Parathyroid adenoma (tissue), 2 donors: ENCODE data around the gene ADAMTSL5.

Experiments
- H2AFZ ChIP-seq: fragments of 300-600 bp; sonication (generic); one replicate; pipeline ENCODE4 v1.7.0; 2017; ENCODE audit warnings: antibody characterized with exemption, mild to moderate bottlenecking
- H3K27ac ChIP-seq: fragments of 300-600 bp; sonication (generic); one replicate; pipeline ENCODE4 v1.7.0; 2017
- H3K27me3 ChIP-seq: fragments of 300-600 bp; sonication (generic); one replicate; pipeline ENCODE4 v1.7.0; 2017; ENCODE audit warnings: low read length; ENCODE audit not compliant: control insufficient read depth, insufficient read depth
- H3K36me3 ChIP-seq: fragments of 300-600 bp; sonication (generic); one replicate; pipeline ENCODE4 v1.7.0; 2017; ENCODE audit warnings: low read length; ENCODE audit not compliant: control insufficient read depth, insufficient read depth
- H3K4me1 ChIP-seq: fragments of 300-600 bp; sonication (generic); one replicate; pipeline ENCODE4 v1.7.0; 2017; ENCODE audit warnings: control low read depth
- H3K4me2 ChIP-seq: fragments of 300-600 bp; sonication (generic); one replicate; pipeline ENCODE4 v1.7.0; 2017; ENCODE audit warnings: low read length
- H3K4me3 ChIP-seq: fragments of 300-600 bp; sonication (generic); one replicate; pipeline ENCODE4 v1.7.0; 2017; ENCODE audit warnings: low read depth, low read length
- H3K79me2 ChIP-seq: fragments of 300-600 bp; sonication (generic); one replicate; pipeline ENCODE4 v1.7.0; 2017; ENCODE audit warnings: control low read depth
- H3K9ac ChIP-seq: fragments of 300-600 bp; sonication (generic); one replicate; pipeline ENCODE4 v1.7.0; 2017; ENCODE audit warnings: mild to moderate bottlenecking
- H3K9me3 ChIP-seq: fragments of 300-600 bp; sonication (generic); one replicate; pipeline ENCODE4 v1.7.0; 2017; ENCODE audit warnings: low read length; ENCODE audit not compliant: control insufficient read depth
- CTCF ChIP-seq: fragments of 300-600 bp; sonication (generic); IDR thresholded peaks from one replicate; pipeline ENCODE4 v1.7.0; 2017; ENCODE audit warnings: antibody characterized with exemption, mild to moderate bottlenecking
- donor health status: primary hyperparathyroidism.

Gene ADAMTSL5

GRCh38 chr19:1514295-1514661 is 1.5 kb upstream of the ADAMTSL5 start:
- no peak for TF ChIP-seq CTCF
- H3K27ac ChIP-seq: no peak overlapping the region
- H2AFZ ChIP-seq: no peak overlapping the region
- no peaks in the 10 kb centered on the region for H3K9me3 ChIP-seq
- no peaks in the 10 kb centered on the region for H3K79me2 ChIP-seq
- no peaks in the 10 kb centered on the region for H3K36me3 ChIP-seq
- H3K27me3 ChIP-seq: no peaks in the 10 kb centered on the region
- H3K4me1 ChIP-seq: no peaks in the 10 kb centered on the region
- no peak overlapping the region for H3K4me2 ChIP-seq
- H3K9ac ChIP-seq: no peak overlapping the region
- H3K4me3 ChIP-seq: no peak overlapping the region

- H3K27me3 ChIP-seq: no peaks in the 10 kb centered on the region
- peak overlapping the region; percentile 55 for H3K4me2 ChIP-seq
- peak overlapping the region; percentile 60 for H3K4me3 ChIP-seq
- no peak overlapping the region for H3K27ac ChIP-seq
- H3K4me1 ChIP-seq: no peaks in the 10 kb centered on the region
- peak; percentile 59 for TF ChIP-seq CTCF
- H2AFZ ChIP-seq: peak overlapping the region; percentile 68
- H3K9me3 ChIP-seq: no peaks in the 10 kb centered on the region
- no peaks in the 10 kb centered on the region for H3K79me2 ChIP-seq
- no peak overlapping the region for H3K9ac ChIP-seq
- no peaks in the 10 kb centered on the region for H3K36me3 ChIP-seq
Observed at GRCh38 chr19:1513499-1514294, 878 bp upstream of the ADAMTSL5 start.

GRCh38 chr19:1511318-1512317 is 1.2 kb downstream of the ADAMTSL5 start:
- H3K27ac ChIP-seq: no peak overlapping the region

GRCh38 chr19:1510807-1511206 is 2.0 kb downstream of the ADAMTSL5 start:
- Histone ChIP-seq H3K27ac (no peak overlapping the region), H2AFZ (no peak overlapping the region), H3K4me1 (peaks cover 2% of the 10 kb centered on the region), H3K4me3 (no peak overlapping the region), H3K4me2 (no peak overlapping the region), H3K36me3 (no peaks in the 10 kb centered on the region), H3K79me2 (no peaks in the 10 kb centered on the region), H3K9ac (no peak overlapping the region), H3K9me3 (no peaks in the 10 kb centered on the region), H3K27me3 (no peaks in the 10 kb centered on the region)
- TF ChIP-seq CTCF: no peak

More at GRCh38 chr19:1511318-1512317, 1.2 kb downstream of the ADAMTSL5 start:
- TF ChIP-seq CTCF: no peak
- Histone ChIP-seq H3K27me3 (no peaks in the 10 kb centered on the region), H3K36me3 (no peaks in the 10 kb centered on the region), H2AFZ (no peak overlapping the region), H3K9ac (no peak overlapping the region), H3K79me2 (no peaks in the 10 kb centered on the region), H3K4me1 (peaks cover 2% of the 10 kb centered on the region), H3K4me2 (no peak overlapping the region), H3K9me3 (no peaks in the 10 kb centered on the region), H3K4me3 (no peak overlapping the region)
